Peyer's patch (tissue), 4 donors: ENCODE measurements around the gene ETNK1.
"Not testable (repeated sequence)": the region's sequence is repeated elsewhere in the genome, so short reads cannot be mapped to it uniquely, and the experiment has no call there.

Source experiments
- CTCF ChIP-seq, 6 experiments: fragments of 450-650 bp in 4 of 6; fragments of 200-600 bp in 2 of 6; sonication (generic) in 1 of 6; IDR thresholded peaks; one replicate each; pipeline ENCODE4 v1.5.1; 2017 to 2019; ENCODE audit warnings: antibody characterized with exemption in 6 of 6, mild to moderate bottlenecking in 3 of 6, moderate library complexity in 1 of 6
- POLR2A ChIP-seq, 2 donors: fragments of 450-650 bp; IDR thresholded peaks; one replicate each; pipeline ENCODE4 v1.5.1; 2017; ENCODE audit warnings: antibody characterized with exemption in 2 of 2, mild to moderate bottlenecking in 2 of 2, moderate library complexity in 2 of 2

DNA sequence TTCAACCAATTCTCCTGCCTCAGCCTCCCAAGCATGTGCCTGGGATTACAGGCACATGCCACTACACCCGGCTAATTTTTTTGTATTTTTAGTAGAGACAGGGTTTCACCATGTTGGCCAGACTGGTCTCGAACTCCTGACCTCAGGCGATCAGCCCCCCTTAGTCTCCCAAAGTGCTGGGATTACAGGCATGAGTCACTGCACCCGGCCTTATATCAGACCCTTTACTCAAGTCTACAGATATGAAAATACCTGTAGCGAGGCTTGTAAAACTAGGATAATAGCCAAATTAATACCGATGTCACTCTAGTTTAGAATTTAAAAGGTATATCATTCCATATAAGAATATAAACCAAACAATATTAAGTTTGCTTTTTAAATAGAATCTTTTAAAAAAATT is 27.4 kb upstream of the ETNK1 start:
- TF ChIP-seq POLR2A, CTCF (IDR thresholded peaks at IDR 0.05): not testable (repeated sequence)
